WTC11 (cell line): ENCODE measurements around the gene ALOX15. TPM values are rescaled to one million over a fixed set of nuclear protein-coding genes. Genes with fewer than 3 reads are reported as not detected.

Source experiments
- ATAC-seq: fragments of 200-7000 bp; cut with Tn5 transposase; 2 replicates; pipeline ENCODE4 v1.10.0; 2021; ENCODE audit warnings: mild to moderate bottlenecking, moderate library complexity
- CTCF ChIA-PET: fragments of 300-600 bp; sonication (Branson Sonifier 250); formaldehyde crosslinking; loops from one replicate; lab custom pipeline; 2021; ENCODE audit warnings: antibody characterized with exemption; lab: Charles Lee
- POLR2A ChIA-PET: fragments of 350-600 bp; sonication (Branson Sonifier 250); formaldehyde crosslinking; loops from one replicate; lab custom pipeline; 2021; ENCODE audit warnings: antibody characterized with exemption; lab: Charles Lee
- DNase-seq: peaks from one replicate; pipeline ENCODE4 v3.0.0; 2021; ENCODE audit warnings: low spot score
- H3K27ac Mint-ChIP-seq: 2 replicates; pipeline ENCODE4 v1.8.0; 2021; ENCODE audit warnings: mixed read lengths
- H3K27me3 Mint-ChIP-seq: 2 replicates; pipeline ENCODE4 v1.8.0; 2021; ENCODE audit warnings: low read depth, mild to moderate bottlenecking, moderate library complexity, mixed read lengths
- H3K36me3 Mint-ChIP-seq: 2 replicates; pipeline ENCODE4 v1.8.0; 2021; ENCODE audit warnings: mixed read lengths
- H3K4me1 Mint-ChIP-seq: 2 replicates; pipeline ENCODE4 v1.8.0; 2022; ENCODE audit warnings: mixed read lengths
- H3K4me3 Mint-ChIP-seq: 2 replicates; pipeline ENCODE4 v1.8.0; 2021; ENCODE audit warnings: mild to moderate bottlenecking, moderate library complexity, mixed read lengths
- H3K9me3 Mint-ChIP-seq: 2 replicates; pipeline ENCODE4 v1.8.0; 2021; ENCODE audit warnings: mixed read lengths
- CTCF ChIP-seq: fragments of 200-600 bp; IDR thresholded peaks from 2 replicates; pipeline ENCODE4 v1.8.0; 2022; ENCODE audit warnings: antibody characterized with exemption
- ERG ChIP-seq: fragments of 250-450 bp; sonication (Bioruptor Pico); IDR thresholded peaks from 2 replicates; pipeline ENCODE4 v1.8.0; 2021; ENCODE audit warnings: mild to moderate bottlenecking
- GTF2I ChIP-seq: fragments of 250-450 bp; sonication (Bioruptor Pico); conservative IDR thresholded peaks from 2 replicates; pipeline ENCODE4 v1.4.0; 2021; ENCODE audit warnings: mild to moderate bottlenecking
- RORB ChIP-seq: fragments of 250-450 bp; sonication (Bioruptor Pico); IDR thresholded peaks from 2 replicates; pipeline ENCODE4 v1.9.0; 2021; ENCODE audit warnings: mild to moderate bottlenecking
- SMAD4 ChIP-seq: sonication (generic); formaldehyde crosslinking; IDR thresholded peaks from 2 replicates; pipeline ENCODE4 v1.8.0; 2022; ENCODE audit warnings: mild to moderate bottlenecking, missing genetic modification reagents
- STAT6 ChIP-seq: sonication (generic); formaldehyde crosslinking; conservative IDR thresholded peaks from 2 replicates; pipeline ENCODE4 v1.8.1; 2023; ENCODE audit warnings: mild to moderate bottlenecking, low read depth, missing genetic modification reagents, moderate library complexity
- ZNF219 ChIP-seq: sonication (generic); formaldehyde crosslinking; IDR thresholded peaks from 2 replicates; pipeline ENCODE4 v1.8.0; 2023; ENCODE audit warnings: missing genetic modification reagents, mild to moderate bottlenecking, borderline replicate concordance
- ZNF263 ChIP-seq: sonication (generic); formaldehyde crosslinking; IDR thresholded peaks from 2 replicates; pipeline ENCODE4 v1.8.1; 2022; ENCODE audit warnings: low read depth, mild to moderate bottlenecking, moderate library complexity, missing genetic modification reagents
- total RNA-seq: library from RNA; stranded (reverse); gene quantifications from 3 replicates; pipeline ENCODE4 v1.2.3, GENCODE V29; 2021
- TF ChIP-seq, protein P1 (sequence below): sonication (generic); formaldehyde crosslinking; IDR thresholded peaks from 2 replicates; pipeline ENCODE4 v1.8.0; 2023; ENCODE audit warnings: missing genetic modification reagents, mild to moderate bottlenecking, borderline replicate concordance
- TF ChIP-seq, protein P2 (sequence below): sonication (generic); formaldehyde crosslinking; IDR thresholded peaks from 2 replicates; pipeline ENCODE4 v1.8.1; 2023; ENCODE audit warnings: mild to moderate bottlenecking, missing genetic modification reagents, moderate library complexity

The ALOX15 gene
- total RNA-seq, 1 experiment from 2014 or later = 0.50 TPM

DNA sequence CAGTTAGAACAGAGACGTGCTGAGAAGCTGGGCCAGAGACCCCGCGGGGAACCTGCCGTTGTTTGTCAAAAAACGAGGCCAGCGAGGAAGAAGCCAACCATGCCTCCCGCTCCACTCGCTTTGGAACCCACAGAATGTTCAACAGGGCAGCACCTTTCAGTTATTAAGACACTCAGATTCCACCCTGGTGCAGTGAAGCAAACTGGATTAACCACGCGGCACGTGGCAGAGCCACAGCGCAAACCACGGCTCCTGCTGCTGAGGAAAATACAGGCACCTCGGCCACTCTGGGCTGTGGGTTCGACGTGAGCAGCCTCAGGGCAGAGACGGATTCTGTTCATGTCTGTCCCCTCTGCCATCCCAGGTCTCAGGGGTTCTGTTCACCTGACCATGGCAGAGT is 24.4 kb downstream of the ALOX15 start (continued):
- TF ChIP-seq STAT6 (no peak), ZNF263 (CRISPR knock-in tag) (no peak), CTCF (no peak), ERG (CRISPR knock-in tag) (no peak), RORB (CRISPR knock-in tag) (no peak)
- TF ChIP-seq, protein P1, sequence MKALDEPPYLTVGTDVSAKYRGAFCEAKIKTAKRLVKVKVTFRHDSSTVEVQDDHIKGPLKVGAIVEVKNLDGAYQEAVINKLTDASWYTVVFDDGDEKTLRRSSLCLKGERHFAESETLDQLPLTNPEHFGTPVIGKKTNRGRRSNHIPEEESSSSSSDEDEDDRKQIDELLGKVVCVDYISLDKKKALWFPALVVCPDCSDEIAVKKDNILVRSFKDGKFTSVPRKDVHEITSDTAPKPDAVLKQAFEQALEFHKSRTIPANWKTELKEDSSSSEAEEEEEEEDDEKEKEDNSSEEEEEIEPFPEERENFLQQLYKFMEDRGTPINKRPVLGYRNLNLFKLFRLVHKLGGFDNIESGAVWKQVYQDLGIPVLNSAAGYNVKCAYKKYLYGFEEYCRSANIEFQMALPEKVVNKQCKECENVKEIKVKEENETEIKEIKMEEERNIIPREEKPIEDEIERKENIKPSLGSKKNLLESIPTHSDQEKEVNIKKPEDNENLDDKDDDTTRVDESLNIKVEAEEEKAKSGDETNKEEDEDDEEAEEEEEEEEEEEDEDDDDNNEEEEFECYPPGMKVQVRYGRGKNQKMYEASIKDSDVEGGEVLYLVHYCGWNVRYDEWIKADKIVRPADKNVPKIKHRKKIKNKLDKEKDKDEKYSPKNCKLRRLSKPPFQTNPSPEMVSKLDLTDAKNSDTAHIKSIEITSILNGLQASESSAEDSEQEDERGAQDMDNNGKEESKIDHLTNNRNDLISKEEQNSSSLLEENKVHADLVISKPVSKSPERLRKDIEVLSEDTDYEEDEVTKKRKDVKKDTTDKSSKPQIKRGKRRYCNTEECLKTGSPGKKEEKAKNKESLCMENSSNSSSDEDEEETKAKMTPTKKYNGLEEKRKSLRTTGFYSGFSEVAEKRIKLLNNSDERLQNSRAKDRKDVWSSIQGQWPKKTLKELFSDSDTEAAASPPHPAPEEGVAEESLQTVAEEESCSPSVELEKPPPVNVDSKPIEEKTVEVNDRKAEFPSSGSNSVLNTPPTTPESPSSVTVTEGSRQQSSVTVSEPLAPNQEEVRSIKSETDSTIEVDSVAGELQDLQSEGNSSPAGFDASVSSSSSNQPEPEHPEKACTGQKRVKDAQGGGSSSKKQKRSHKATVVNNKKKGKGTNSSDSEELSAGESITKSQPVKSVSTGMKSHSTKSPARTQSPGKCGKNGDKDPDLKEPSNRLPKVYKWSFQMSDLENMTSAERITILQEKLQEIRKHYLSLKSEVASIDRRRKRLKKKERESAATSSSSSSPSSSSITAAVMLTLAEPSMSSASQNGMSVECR (CRISPR knock-in tag) = no peak
- TF ChIP-seq, all 79 proteins: peak for 0

DNA sequence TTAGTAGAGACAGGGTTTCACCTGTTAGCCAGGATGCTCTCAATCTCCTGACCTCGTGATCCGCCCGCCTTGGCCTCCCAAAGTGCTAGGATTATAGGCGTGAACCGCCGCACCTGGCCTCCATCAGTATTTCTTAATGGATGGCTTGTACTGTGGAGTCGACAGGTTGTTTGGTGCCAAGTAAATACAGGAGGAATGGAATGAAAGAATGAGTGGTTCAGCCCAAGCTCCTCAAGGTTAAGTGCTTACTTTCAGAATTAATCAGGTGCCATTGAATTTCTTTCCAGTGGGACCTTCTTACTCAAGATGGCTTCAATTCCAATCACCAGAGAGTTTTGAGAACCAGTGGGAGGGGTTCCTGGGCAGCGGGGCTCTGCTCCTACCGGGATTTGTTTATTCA is 25.0 kb downstream of the ALOX15 start:
- H3K4me1 Mint-ChIP-seq = peaks cover 7% of the 10 kb centered on the region
- no peak overlapping the region for H3K27ac Mint-ChIP-seq
- 0 out of 2 replicates have a peak, but pooled peaks cover 4% of the 10 kb centered on the region for H3K9me3 Mint-ChIP-seq
- no peaks in the 10 kb centered on the region for H3K36me3 Mint-ChIP-seq
- TF ChIP-seq GTF2I (CRISPR knock-in tag) = no peak
- CTCF ChIA-PET = interaction anchor here (1.1 to 1.5 kb wide), 3 partner anchors 9 to 21 kb away, joined by 4 to 5 read pairs (median 4); no protein-coding TSS in a partner anchor
- no peak for DNase-seq
- POLR2A ChIA-PET = no interaction called here
- no peak overlapping the region for H3K4me3 Mint-ChIP-seq
- H3K27me3 Mint-ChIP-seq = no peaks in the 10 kb centered on the region
- no peak for ATAC-seq

DNA sequence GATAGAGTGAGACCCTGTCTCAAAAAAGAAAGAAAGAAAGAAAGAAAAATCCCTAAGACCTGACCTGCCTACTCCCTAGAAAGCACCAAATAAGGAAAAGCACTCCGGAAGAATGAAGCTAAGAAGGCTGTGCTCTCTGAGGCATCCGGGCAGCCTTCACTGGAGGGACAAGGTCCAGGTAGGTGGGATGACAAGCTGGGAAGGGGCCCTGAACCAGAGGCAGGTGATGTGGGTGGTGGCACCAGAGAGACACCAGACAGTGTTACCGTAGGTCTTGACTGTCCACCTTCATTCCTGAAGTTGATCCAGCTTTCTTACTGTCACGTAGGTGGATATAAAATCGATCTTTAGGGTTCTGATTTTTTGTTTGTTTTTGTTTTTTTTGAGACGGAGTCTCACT is 30.8 kb downstream of the ALOX15 start:
- H3K4me3 Mint-ChIP-seq = no peak overlapping the region

More for the DNA sequence above, 30.8 kb downstream of the ALOX15 start:
- ChIA-PET CTCF (interaction anchor here (1.7 to 2.6 kb wide), 2 partner anchors 16 to 44 kb away, joined by 5 to 11 read pairs; no protein-coding TSS in a partner anchor), POLR2A (interaction anchor here (1.3 kb wide), 1 partner anchor 34 kb away, joined by 4 read pairs; no protein-coding TSS in a partner anchor)
- Mint-ChIP-seq H3K36me3 (no peaks in the 10 kb centered on the region), H3K27ac (no peak overlapping the region), H3K27me3 (no peaks in the 10 kb centered on the region), H3K4me1 (peaks cover 7% of the 10 kb centered on the region), H3K9me3 (0 out of 2 replicates have a peak, but pooled peaks cover 1% of the 10 kb centered on the region)
- ATAC-seq (no peak), DNase-seq (no peak)
- TF ChIP-seq SMAD4 (CRISPR knock-in tag) = no peak
- no peak for TF ChIP-seq STAT6
- TF ChIP-seq ZNF219 (CRISPR knock-in tag) = no peak
- TF ChIP-seq, protein P2, sequence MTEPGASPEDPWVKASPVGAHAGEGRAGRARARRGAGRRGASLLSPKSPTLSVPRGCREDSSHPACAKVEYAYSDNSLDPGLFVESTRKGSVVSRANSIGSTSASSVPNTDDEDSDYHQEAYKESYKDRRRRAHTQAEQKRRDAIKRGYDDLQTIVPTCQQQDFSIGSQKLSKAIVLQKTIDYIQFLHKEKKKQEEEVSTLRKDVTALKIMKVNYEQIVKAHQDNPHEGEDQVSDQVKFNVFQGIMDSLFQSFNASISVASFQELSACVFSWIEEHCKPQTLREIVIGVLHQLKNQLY (CRISPR knock-in tag) = no peak
